Measurements from ENCODE around the gene GYG2.
"Not testable (repeated sequence)": the region's sequence is repeated elsewhere in the genome, so short reads cannot be mapped to it uniquely, and the experiment has no call there.

The GYG2 gene

DNA sequence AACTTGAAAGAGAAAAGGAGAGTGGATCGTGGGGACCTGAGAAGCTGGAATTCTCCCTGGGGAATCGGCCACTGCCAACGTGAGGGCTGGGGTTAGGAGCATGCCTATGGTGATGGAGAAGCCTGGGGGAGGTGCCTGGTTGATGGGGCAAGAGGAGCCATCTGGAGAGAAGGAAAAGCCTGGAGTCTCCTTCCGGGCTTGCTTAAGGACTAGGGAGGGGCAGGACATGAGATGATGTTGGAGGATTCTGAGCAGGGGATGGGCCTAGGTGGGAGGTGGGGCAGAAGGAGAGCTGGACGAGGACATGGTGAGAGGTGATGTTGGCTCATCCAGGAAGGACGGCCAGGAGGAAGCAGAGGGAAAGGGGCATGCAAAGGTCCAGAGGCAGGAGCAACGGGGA is 35.0 kb upstream of the GYG2 start:
- no peak overlapping the region for H3K4me3 ChIP-seq (ENCODE audit: low read depth, low read length, poor library complexity, severe bottlenecking)
- no peak overlapping the region for H2AFZ ChIP-seq (ENCODE audit: low read length)
- no peaks in the 10 kb centered on the region for H3K27me3 ChIP-seq (ENCODE audit: insufficient read depth, low read length)
- H3F3A ChIP-seq (ENCODE audit: insufficient read depth, low read length) = no peaks in the 10 kb centered on the region
- no peak overlapping the region for H3K9ac ChIP-seq (ENCODE audit: low read length)
- no peak for TF ChIP-seq EZH2 (IDR thresholded peaks at IDR 0.05; ENCODE audit: borderline replicate concordance, low read length)
- TF ChIP-seq, protein P1, sequence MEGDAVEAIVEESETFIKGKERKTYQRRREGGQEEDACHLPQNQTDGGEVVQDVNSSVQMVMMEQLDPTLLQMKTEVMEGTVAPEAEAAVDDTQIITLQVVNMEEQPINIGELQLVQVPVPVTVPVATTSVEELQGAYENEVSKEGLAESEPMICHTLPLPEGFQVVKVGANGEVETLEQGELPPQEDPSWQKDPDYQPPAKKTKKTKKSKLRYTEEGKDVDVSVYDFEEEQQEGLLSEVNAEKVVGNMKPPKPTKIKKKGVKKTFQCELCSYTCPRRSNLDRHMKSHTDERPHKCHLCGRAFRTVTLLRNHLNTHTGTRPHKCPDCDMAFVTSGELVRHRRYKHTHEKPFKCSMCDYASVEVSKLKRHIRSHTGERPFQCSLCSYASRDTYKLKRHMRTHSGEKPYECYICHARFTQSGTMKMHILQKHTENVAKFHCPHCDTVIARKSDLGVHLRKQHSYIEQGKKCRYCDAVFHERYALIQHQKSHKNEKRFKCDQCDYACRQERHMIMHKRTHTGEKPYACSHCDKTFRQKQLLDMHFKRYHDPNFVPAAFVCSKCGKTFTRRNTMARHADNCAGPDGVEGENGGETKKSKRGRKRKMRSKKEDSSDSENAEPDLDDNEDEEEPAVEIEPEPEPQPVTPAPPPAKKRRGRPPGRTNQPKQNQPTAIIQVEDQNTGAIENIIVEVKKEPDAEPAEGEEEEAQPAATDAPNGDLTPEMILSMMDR (IDR thresholded peaks at IDR 0.05; ENCODE audit: low read length) = no peak
- H3K36me3 ChIP-seq (ENCODE audit: insufficient read depth, low read length) = no peaks in the 10 kb centered on the region
- H4K20me1 ChIP-seq (ENCODE audit: insufficient read depth, low read length) = no peaks in the 10 kb centered on the region
- H3K9me2 ChIP-seq (ENCODE audit: low read depth, low read length) = no peaks in the 10 kb centered on the region
- H3K4me1 ChIP-seq (ENCODE audit: insufficient read depth, low read length, severe bottlenecking) = no peaks in the 10 kb centered on the region
- no peaks in the 10 kb centered on the region for H3K79me2 ChIP-seq (ENCODE audit: insufficient read depth, low read length)
- H3K4me2 ChIP-seq (ENCODE audit: low read length) = no peak overlapping the region
- no peaks in the 10 kb centered on the region for H3K9me3 ChIP-seq (ENCODE audit: low read length)
- H3K27ac ChIP-seq (ENCODE audit: low read depth, low read length, poor library complexity, severe bottlenecking) = no peak overlapping the region

DNA sequence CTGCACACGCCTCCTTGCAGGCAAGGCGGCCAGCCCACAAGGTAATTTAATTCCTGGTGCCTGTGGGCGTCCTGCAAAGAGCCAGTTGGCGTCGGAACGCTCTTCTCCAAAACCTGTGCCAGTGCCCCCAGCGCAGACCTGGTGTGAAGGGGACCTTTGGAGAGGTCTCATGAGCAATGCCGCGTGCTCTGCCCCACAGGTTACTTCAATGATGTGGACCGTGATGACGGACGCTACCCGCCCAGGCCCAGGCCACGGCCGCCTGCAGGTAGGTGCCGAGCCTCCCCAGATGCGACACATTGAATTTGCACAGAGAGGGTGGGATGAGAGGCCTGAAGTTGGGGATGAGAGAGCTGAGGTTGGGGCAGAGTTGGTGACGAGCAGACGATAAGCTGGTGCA is 34.4 kb upstream of the GYG2 start:
- Histone ChIP-seq H3K4me1 (ENCODE audit: insufficient read depth, low read length, severe bottlenecking) (no peaks in the 10 kb centered on the region), H3F3A (ENCODE audit: insufficient read depth, low read length) (no peaks in the 10 kb centered on the region), H2AFZ (ENCODE audit: low read length) (no peak overlapping the region), H3K4me3 (ENCODE audit: low read depth, low read length, poor library complexity, severe bottlenecking) (no peak overlapping the region), H3K9me3 (ENCODE audit: low read length) (no peaks in the 10 kb centered on the region), H3K27ac (ENCODE audit: low read depth, low read length, poor library complexity, severe bottlenecking) (no peak overlapping the region), H3K9me2 (ENCODE audit: low read depth, low read length) (no peaks in the 10 kb centered on the region), H3K27me3 (ENCODE audit: insufficient read depth, low read length) (no peaks in the 10 kb centered on the region), H3K9ac (ENCODE audit: low read length) (no peak overlapping the region), H3K79me2 (ENCODE audit: insufficient read depth, low read length) (no peaks in the 10 kb centered on the region), H4K20me1 (ENCODE audit: insufficient read depth, low read length) (no peaks in the 10 kb centered on the region), H3K36me3 (ENCODE audit: insufficient read depth, low read length) (no peaks in the 10 kb centered on the region), H3K4me2 (ENCODE audit: low read length) (no peak overlapping the region)
- TF ChIP-seq, protein P1 (IDR thresholded peaks at IDR 0.05; ENCODE audit: low read length) = no peak
- no peak for TF ChIP-seq EZH2 (IDR thresholded peaks at IDR 0.05; ENCODE audit: borderline replicate concordance, low read length)

DNA sequence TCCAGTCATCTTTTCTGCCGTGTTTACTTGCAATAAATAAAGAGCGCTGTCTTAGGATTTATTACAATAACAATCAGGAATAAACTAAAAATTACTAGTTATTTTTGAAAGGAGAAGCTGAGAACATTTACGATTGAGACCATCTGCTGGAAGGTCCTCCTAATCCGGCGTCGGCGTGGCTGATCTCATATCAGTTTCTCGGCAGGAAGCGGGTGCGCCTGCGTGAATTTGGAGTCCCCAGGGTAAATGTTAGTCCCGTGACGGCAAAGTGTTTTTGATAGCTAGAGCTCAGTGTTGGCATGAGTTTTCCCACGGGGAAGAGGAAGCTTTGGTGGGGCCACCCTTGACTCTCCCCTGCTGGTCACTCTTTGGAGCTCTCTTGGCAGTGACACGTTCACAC is 31.9 kb upstream of the GYG2 start:
- H3K9me3 ChIP-seq (ENCODE audit: low read length); H3K4me2 ChIP-seq (ENCODE audit: low read length); H3K27ac ChIP-seq (ENCODE audit: low read depth, low read length, poor library complexity, severe bottlenecking); H3K9me2 ChIP-seq (ENCODE audit: low read depth, low read length); H2AFZ ChIP-seq (ENCODE audit: low read length); H3K4me3 ChIP-seq (ENCODE audit: low read depth, low read length, poor library complexity, severe bottlenecking); H3K79me2 ChIP-seq (ENCODE audit: insufficient read depth, low read length); H4K20me1 ChIP-seq (ENCODE audit: insufficient read depth, low read length); H3K36me3 ChIP-seq (ENCODE audit: insufficient read depth, low read length); H3K9ac ChIP-seq (ENCODE audit: low read length); H3K4me1 ChIP-seq (ENCODE audit: insufficient read depth, low read length, severe bottlenecking); H3F3A ChIP-seq (ENCODE audit: insufficient read depth, low read length); H3K27me3 ChIP-seq (ENCODE audit: insufficient read depth, low read length): not testable (repeated sequence)

DNA sequence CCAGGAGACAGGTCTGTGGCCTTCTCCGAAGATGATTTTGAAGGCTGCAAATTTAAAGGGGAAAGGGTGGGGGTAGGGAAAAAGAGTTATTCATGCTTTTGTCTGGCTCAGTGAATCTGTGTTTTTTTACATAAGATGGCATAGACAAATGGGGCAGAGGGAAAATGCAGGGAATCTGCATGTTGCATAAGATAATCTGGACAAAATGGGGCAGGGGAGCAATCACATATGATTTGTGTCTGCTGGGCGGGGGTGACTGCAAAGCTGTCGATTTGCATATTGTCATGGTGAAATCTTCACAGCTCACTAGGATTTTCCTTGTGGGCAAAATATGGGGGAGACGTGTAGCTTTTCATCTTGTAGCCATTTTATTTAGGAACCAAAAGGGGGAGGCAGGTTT is 29.4 kb upstream of the GYG2 start:
- H3K79me2 ChIP-seq (ENCODE audit: insufficient read depth, low read length) = no peaks in the 10 kb centered on the region
- no peaks in the 10 kb centered on the region for H3K4me1 ChIP-seq (ENCODE audit: insufficient read depth, low read length, severe bottlenecking)
- H3K27ac ChIP-seq (ENCODE audit: low read depth, low read length, poor library complexity, severe bottlenecking) = no peak overlapping the region
- H3K9me3 ChIP-seq (ENCODE audit: low read length) = no peaks in the 10 kb centered on the region
- no peak overlapping the region for H2AFZ ChIP-seq (ENCODE audit: low read length)
- H3K4me3 ChIP-seq (ENCODE audit: low read depth, low read length, poor library complexity, severe bottlenecking) = no peak overlapping the region
- no peaks in the 10 kb centered on the region for H3K27me3 ChIP-seq (ENCODE audit: insufficient read depth, low read length)
- no peaks in the 10 kb centered on the region for H3K36me3 ChIP-seq (ENCODE audit: insufficient read depth, low read length)
- no peaks in the 10 kb centered on the region for H3K9me2 ChIP-seq (ENCODE audit: low read depth, low read length)
- H3K9ac ChIP-seq (ENCODE audit: low read length) = no peak overlapping the region
- H3F3A ChIP-seq (ENCODE audit: insufficient read depth, low read length) = no peaks in the 10 kb centered on the region
- no peak overlapping the region for H3K4me2 ChIP-seq (ENCODE audit: low read length)
- H4K20me1 ChIP-seq (ENCODE audit: insufficient read depth, low read length) = no peaks in the 10 kb centered on the region
- TF ChIP-seq, protein P1 (IDR thresholded peaks at IDR 0.05; ENCODE audit: low read length) = no peak
- TF ChIP-seq EZH2 (IDR thresholded peaks at IDR 0.05; ENCODE audit: borderline replicate concordance, low read length) = no peak

DNA sequence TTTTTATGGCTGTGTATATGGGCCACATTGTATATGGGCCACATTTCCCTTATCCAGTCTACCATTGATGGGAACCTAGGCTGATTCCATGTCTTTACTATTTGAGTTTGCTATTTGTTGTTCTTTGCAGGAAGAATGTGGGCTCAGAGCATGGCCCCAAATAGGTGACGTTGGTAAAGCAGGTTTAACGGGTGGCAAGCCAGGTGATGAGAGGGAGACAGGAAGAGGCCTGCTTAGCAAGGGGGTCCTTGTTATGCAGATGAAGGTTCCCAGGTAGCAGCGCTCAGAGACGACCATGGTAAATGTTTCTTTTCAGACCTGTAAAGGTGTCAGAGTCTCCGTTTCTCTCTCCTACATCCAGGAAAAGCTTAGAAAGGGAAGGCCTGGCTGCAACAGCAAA is 28.8 kb upstream of the GYG2 start:
- not testable (repeated sequence) for H3K79me2 ChIP-seq (ENCODE audit: insufficient read depth, low read length); H3K9ac ChIP-seq (ENCODE audit: low read length); H3K9me2 ChIP-seq (ENCODE audit: low read depth, low read length); H3F3A ChIP-seq (ENCODE audit: insufficient read depth, low read length); H3K4me2 ChIP-seq (ENCODE audit: low read length); H4K20me1 ChIP-seq (ENCODE audit: insufficient read depth, low read length); H3K4me1 ChIP-seq (ENCODE audit: insufficient read depth, low read length, severe bottlenecking); H3K36me3 ChIP-seq (ENCODE audit: insufficient read depth, low read length); H3K27ac ChIP-seq (ENCODE audit: low read depth, low read length, poor library complexity, severe bottlenecking); H3K9me3 ChIP-seq (ENCODE audit: low read length); H3K27me3 ChIP-seq (ENCODE audit: insufficient read depth, low read length); H3K4me3 ChIP-seq (ENCODE audit: low read depth, low read length, poor library complexity, severe bottlenecking); H2AFZ ChIP-seq (ENCODE audit: low read length)

Data from OCI-LY1 (cell line).